Liver (tissue), 3 donors: ENCODE measurements around the gene C1orf21.

ENCODE experiments used
- JUND ChIP-seq, 2 donors: IDR thresholded peaks; 2 replicates each; pipeline ENCODE4 v1.6.1; 2016; ENCODE audit warnings: antibody characterized with exemption in 2 of 2
- RAD21 ChIP-seq, 2 donors: IDR thresholded peaks; 2 replicates each; pipeline ENCODE4 v1.6.1; 2016; ENCODE audit warnings: antibody characterized with exemption in 2 of 2, mild to moderate bottlenecking in 2 of 2
- TAF1 ChIP-seq: conservative IDR thresholded peaks from 2 replicates; pipeline ENCODE4 v1.6.1; 2016; ENCODE audit warnings: antibody characterized with exemption, mild to moderate bottlenecking
- YY1 ChIP-seq: IDR thresholded peaks from 2 replicates; pipeline ENCODE4 v1.6.1; 2016; ENCODE audit warnings: antibody characterized with exemption, mild to moderate bottlenecking
- TF ChIP-seq, protein P1 (sequence below): IDR thresholded peaks from 2 replicates; pipeline ENCODE4 v1.6.1; 2016; ENCODE audit warnings: antibody characterized with exemption, mild to moderate bottlenecking
- TF ChIP-seq, protein P2 (sequence below): fragments of 150-350 bp; IDR thresholded peaks from 2 replicates; pipeline ENCODE4 v1.5.1; 2017; ENCODE audit warnings: improper control_type of control experiment, low read depth, low read length; ENCODE audit not compliant: missing input control
- donor health status: healthy.
- donor health status: healthy.

DNA sequence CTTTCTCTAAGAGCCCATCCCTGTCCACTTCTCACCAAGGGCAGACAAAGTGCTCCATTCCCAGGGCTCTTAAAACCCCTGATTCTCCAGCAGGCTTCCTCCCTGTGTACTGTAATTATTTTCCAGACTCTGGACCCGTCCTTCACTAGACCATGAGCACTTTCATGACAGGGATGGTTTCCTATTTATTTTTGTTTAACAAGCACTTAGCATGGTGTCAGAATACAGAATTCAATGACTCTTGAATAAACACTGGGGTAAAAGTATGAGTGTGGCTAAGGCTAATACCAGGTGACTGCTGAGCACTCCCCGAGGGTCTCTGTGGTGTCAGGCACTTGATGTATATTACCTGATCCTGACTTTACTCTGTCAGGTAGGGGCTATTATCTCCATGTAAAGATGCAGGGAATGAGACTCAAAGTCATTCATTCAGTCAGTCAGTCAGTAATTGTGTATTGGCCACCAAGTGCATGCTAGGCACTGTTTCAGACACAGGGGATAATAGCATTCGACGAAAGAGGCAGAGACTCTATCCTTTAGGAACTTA lies 47.2 kb downstream of the C1orf21 start:
- TF ChIP-seq YY1: no peak
- TF ChIP-seq, protein P1, sequence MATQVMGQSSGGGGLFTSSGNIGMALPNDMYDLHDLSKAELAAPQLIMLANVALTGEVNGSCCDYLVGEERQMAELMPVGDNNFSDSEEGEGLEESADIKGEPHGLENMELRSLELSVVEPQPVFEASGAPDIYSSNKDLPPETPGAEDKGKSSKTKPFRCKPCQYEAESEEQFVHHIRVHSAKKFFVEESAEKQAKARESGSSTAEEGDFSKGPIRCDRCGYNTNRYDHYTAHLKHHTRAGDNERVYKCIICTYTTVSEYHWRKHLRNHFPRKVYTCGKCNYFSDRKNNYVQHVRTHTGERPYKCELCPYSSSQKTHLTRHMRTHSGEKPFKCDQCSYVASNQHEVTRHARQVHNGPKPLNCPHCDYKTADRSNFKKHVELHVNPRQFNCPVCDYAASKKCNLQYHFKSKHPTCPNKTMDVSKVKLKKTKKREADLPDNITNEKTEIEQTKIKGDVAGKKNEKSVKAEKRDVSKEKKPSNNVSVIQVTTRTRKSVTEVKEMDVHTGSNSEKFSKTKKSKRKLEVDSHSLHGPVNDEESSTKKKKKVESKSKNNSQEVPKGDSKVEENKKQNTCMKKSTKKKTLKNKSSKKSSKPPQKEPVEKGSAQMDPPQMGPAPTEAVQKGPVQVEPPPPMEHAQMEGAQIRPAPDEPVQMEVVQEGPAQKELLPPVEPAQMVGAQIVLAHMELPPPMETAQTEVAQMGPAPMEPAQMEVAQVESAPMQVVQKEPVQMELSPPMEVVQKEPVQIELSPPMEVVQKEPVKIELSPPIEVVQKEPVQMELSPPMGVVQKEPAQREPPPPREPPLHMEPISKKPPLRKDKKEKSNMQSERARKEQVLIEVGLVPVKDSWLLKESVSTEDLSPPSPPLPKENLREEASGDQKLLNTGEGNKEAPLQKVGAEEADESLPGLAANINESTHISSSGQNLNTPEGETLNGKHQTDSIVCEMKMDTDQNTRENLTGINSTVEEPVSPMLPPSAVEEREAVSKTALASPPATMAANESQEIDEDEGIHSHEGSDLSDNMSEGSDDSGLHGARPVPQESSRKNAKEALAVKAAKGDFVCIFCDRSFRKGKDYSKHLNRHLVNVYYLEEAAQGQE: no peak
- TF ChIP-seq RAD21 (IDR thresholded peaks at IDR 0.05): no peak
- TF ChIP-seq, protein P2, sequence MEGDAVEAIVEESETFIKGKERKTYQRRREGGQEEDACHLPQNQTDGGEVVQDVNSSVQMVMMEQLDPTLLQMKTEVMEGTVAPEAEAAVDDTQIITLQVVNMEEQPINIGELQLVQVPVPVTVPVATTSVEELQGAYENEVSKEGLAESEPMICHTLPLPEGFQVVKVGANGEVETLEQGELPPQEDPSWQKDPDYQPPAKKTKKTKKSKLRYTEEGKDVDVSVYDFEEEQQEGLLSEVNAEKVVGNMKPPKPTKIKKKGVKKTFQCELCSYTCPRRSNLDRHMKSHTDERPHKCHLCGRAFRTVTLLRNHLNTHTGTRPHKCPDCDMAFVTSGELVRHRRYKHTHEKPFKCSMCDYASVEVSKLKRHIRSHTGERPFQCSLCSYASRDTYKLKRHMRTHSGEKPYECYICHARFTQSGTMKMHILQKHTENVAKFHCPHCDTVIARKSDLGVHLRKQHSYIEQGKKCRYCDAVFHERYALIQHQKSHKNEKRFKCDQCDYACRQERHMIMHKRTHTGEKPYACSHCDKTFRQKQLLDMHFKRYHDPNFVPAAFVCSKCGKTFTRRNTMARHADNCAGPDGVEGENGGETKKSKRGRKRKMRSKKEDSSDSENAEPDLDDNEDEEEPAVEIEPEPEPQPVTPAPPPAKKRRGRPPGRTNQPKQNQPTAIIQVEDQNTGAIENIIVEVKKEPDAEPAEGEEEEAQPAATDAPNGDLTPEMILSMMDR: no peak
- no peak for TF ChIP-seq JUND (IDR thresholded peaks at IDR 0.05)
- TF ChIP-seq TAF1: no peak
